Hepatocyte (in vitro differentiated cells): Measurements from ENCODE around the gene ZNF334. TPM values are rescaled to one million over a fixed set of nuclear protein-coding genes. Genes with fewer than 3 reads are reported as not detected.

Experiments
- DNase-seq: peaks from one replicate; pipeline ENCODE4 v3.0.0-alpha.2; 2016; ENCODE audit warnings: low spot score
- H2AFZ ChIP-seq: fragments of 200-600 bp; sonication (generic); 2 replicates; pipeline ENCODE4 v1.6.0; 2016; ENCODE audit warnings: antibody characterized with exemption, mild to moderate bottlenecking
- H3K27ac ChIP-seq: fragments of 200-600 bp; sonication (generic); 2 replicates; pipeline ENCODE4 v1.5.1; 2016; ENCODE audit warnings: mild to moderate bottlenecking
- H3K27me3 ChIP-seq: fragments of 200-600 bp; sonication (generic); 2 replicates; pipeline ENCODE4 v1.6.1; 2016
- H3K36me3 ChIP-seq: fragments of 200-600 bp; sonication (generic); replicated peaks from 2 replicates; pipeline ENCODE4 v1.5.1; 2016; ENCODE audit warnings: low read depth; ENCODE audit not compliant: insufficient read depth
- H3K4me1 ChIP-seq: fragments of 200-600 bp; sonication (generic); 2 replicates; pipeline ENCODE4 v1.5.1; 2016; ENCODE audit warnings: mild to moderate bottlenecking, moderate library complexity; ENCODE audit not compliant: insufficient read depth
- H3K4me2 ChIP-seq: fragments of 200-600 bp; sonication (generic); 2 replicates; pipeline ENCODE4 v1.6.0; 2016
- H3K4me3 ChIP-seq: fragments of 200-600 bp; sonication (generic); 2 replicates; pipeline ENCODE4 v1.5.1; 2016; ENCODE audit warnings: mild to moderate bottlenecking
- H3K79me2 ChIP-seq: fragments of 200-600 bp; sonication (generic); 2 replicates; pipeline ENCODE4 v1.6.0; 2017; ENCODE audit warnings: mild to moderate bottlenecking
- H3K9me2 ChIP-seq: fragments of 200-600 bp; sonication (generic); replicated peaks from 2 replicates; pipeline ENCODE4 v1.6.0; 2017; ENCODE audit warnings: mild to moderate bottlenecking; ENCODE audit not compliant: insufficient read depth
- H3K9me3 ChIP-seq: fragments of 200-600 bp; sonication (generic); 2 replicates; pipeline ENCODE4 v1.5.1; 2016; ENCODE audit warnings: low read depth, mild to moderate bottlenecking
- H4K20me1 ChIP-seq: fragments of 200-600 bp; sonication (generic); 2 replicates; pipeline ENCODE4 v1.6.0; 2016; ENCODE audit warnings: mild to moderate bottlenecking; ENCODE audit not compliant: insufficient read depth, poor library complexity, severe bottlenecking
- CTCF ChIP-seq: fragments of 200-600 bp; sonication (generic); IDR thresholded peaks from 2 replicates; pipeline ENCODE4 v1.5.1; 2016; ENCODE audit warnings: antibody characterized with exemption, mild to moderate bottlenecking; ENCODE audit not compliant: poor library complexity
- EZH2 ChIP-seq: fragments of 200-600 bp; sonication (generic); IDR thresholded peaks from 2 replicates; pipeline ENCODE4 v1.6.1; 2016; ENCODE audit warnings: antibody characterized with exemption, mild to moderate bottlenecking, borderline replicate concordance
- EZH2phosphoT487 ChIP-seq: fragments of 200-600 bp; sonication (generic); IDR thresholded peaks from one replicate; pipeline ENCODE4 v1.6.1; 2018; ENCODE audit warnings: antibody characterized with exemption, mild to moderate bottlenecking, low read depth, moderate library complexity; ENCODE audit not compliant: unreplicated experiment, severe bottlenecking
- WGBS: methylation state at CpG from one replicate; pipeline ENCODE4 v1.1.6; 2016; ENCODE audit warnings: low lambda C conversion rate; ENCODE audit errors: missing lambda C conversion rate; 5-methylcytosine and 5-hydroxymethylcytosine counted together
- polyA plus RNA-seq: library from polyadenylated mRNA; unstranded; fragments of >200 nt; fragmentation: Nextera tagmentation; extraction: Ambion mirVana; gene quantifications from 2 replicates; pipeline ENCODE4 v1.2.1, GENCODE V29; 2016
- total RNA-seq: library from RNA; depleted of rRNA; stranded (reverse); fragments of >200 nt; gene quantifications from 2 replicates; pipeline ENCODE4 v1.2.3, GENCODE V29; 2014

The ZNF334 gene
- total and polyA plus RNA-seq, 2 experiments from 2014 or later, result 6.3 to 12.6 TPM

GRCh38 chr20:46501337-46501942, 11.9 kb downstream of the ZNF334 start:
- peaks cover 61% of the 10 kb centered on the region for H3K9me3 ChIP-seq
- no peaks in the 10 kb centered on the region for H3K4me1 ChIP-seq
- no peak overlapping the region for H3K4me2 ChIP-seq
- peaks cover 19% of the 10 kb centered on the region for H3K36me3 ChIP-seq
- no peaks in the 10 kb centered on the region for H3K27me3 ChIP-seq
- no peaks in the 10 kb centered on the region for H3K79me2 ChIP-seq
- no peaks in the 10 kb centered on the region for H4K20me1 ChIP-seq
- no peaks in the 10 kb centered on the region for H3K9me2 ChIP-seq
- 97% methylated on average over 5 of the region's 5 CpGs for WGBS
- peak overlapping the region; percentile 16 for H3K4me3 ChIP-seq
- no peak for DNase-seq
- TF ChIP-seq EZH2phosphoT487 (no peak), EZH2 (no peak), CTCF (no peak)
- no peak overlapping the region for H2AFZ ChIP-seq
- no peak overlapping the region for H3K27ac ChIP-seq

DNA sequence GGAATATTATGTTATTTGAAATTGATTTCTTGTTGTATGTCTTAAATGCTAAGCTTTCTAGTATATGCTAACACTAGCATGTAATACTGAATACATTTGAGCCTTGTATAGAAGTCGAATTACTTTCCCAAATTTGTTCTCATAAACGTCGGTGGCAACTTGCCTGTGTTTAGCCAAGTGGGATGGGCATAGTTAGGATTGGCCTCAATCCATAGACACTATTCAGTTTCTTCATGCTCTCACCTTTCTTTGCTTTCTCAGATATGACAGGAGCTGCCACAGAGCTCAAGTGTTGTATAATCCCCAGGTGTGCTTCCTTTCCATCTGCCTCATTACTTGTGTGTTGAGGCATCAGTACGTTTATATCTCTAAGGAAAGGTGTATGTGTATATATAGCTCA, 19.3 kb downstream of the ZNF334 start:
- TF ChIP-seq EZH2phosphoT487, result no peak
- TF ChIP-seq EZH2, result no peak
- no peak for TF ChIP-seq CTCF
- H3K36me3 ChIP-seq, result no peaks in the 10 kb centered on the region
- no peaks in the 10 kb centered on the region for H3K9me2 ChIP-seq
- no peaks in the 10 kb centered on the region for H3K27me3 ChIP-seq
- no peak overlapping the region for H3K4me2 ChIP-seq
- H3K4me3 ChIP-seq, result no peak overlapping the region
- peaks cover 5% of the 10 kb centered on the region for H3K9me3 ChIP-seq
- no peaks in the 10 kb centered on the region for H3K79me2 ChIP-seq
- H3K27ac ChIP-seq, result no peak overlapping the region
- no peaks in the 10 kb centered on the region for H4K20me1 ChIP-seq
- H3K4me1 ChIP-seq, result no peaks in the 10 kb centered on the region
- WGBS, result 95% methylated on average over 4 of the region's 4 CpGs
- no peak for DNase-seq
- no peak overlapping the region for H2AFZ ChIP-seq

GRCh38 chr20:46491354-46491753, 22.0 kb downstream of the ZNF334 start:
- Histone ChIP-seq H3K79me2 (no peaks in the 10 kb centered on the region), H3K27me3 (no peaks in the 10 kb centered on the region), H3K9me2 (no peaks in the 10 kb centered on the region), H3K4me2 (no peak overlapping the region), H4K20me1 (no peaks in the 10 kb centered on the region), H3K4me3 (no peak overlapping the region), H3K9me3 (no peaks in the 10 kb centered on the region), H2AFZ (no peak overlapping the region), H3K36me3 (no peaks in the 10 kb centered on the region), H3K4me1 (no peaks in the 10 kb centered on the region), H3K27ac (no peak overlapping the region)
- DNase-seq, result no peak
- TF ChIP-seq CTCF, result no peak
- no peak for TF ChIP-seq EZH2
- no peak for TF ChIP-seq EZH2phosphoT487
- WGBS, result 95% methylated on average over 8 of the region's 8 CpGs
